ENCODE results near the gene APOBEC3G. TPM values are rescaled to one million over a fixed set of nuclear protein-coding genes. Genes with fewer than 3 reads are reported as not detected.

APOBEC3G gene
- total and polyA plus RNA-seq, 2 experiments from 2014 or later = 1.3 to 4.6 TPM

- no peak overlapping the region for H3K4me3 ChIP-seq
- 89% methylated on average over 5 of the region's 5 CpGs for WGBS (ENCODE audit: low lambda C conversion rate, missing lambda C conversion rate)
- no peaks in the 10 kb centered on the region for H3K9me3 ChIP-seq (ENCODE audit: low read depth)
- no peak for TF ChIP-seq EZH2 (IDR thresholded peaks at IDR 0.05; ENCODE audit: borderline replicate concordance)
- TF ChIP-seq EZH2phosphoT487 (IDR thresholded peaks at IDR 0.05; ENCODE audit: low read depth, severe bottlenecking, unreplicated experiment) = no peak
- TF ChIP-seq, protein P1, sequence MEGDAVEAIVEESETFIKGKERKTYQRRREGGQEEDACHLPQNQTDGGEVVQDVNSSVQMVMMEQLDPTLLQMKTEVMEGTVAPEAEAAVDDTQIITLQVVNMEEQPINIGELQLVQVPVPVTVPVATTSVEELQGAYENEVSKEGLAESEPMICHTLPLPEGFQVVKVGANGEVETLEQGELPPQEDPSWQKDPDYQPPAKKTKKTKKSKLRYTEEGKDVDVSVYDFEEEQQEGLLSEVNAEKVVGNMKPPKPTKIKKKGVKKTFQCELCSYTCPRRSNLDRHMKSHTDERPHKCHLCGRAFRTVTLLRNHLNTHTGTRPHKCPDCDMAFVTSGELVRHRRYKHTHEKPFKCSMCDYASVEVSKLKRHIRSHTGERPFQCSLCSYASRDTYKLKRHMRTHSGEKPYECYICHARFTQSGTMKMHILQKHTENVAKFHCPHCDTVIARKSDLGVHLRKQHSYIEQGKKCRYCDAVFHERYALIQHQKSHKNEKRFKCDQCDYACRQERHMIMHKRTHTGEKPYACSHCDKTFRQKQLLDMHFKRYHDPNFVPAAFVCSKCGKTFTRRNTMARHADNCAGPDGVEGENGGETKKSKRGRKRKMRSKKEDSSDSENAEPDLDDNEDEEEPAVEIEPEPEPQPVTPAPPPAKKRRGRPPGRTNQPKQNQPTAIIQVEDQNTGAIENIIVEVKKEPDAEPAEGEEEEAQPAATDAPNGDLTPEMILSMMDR (IDR thresholded peaks at IDR 0.05; ENCODE audit: poor library complexity) = no peak
- no peak overlapping the region for H3K27ac ChIP-seq
- H2AFZ ChIP-seq = no peak overlapping the region
- no peaks in the 10 kb centered on the region for H4K20me1 ChIP-seq (ENCODE audit: insufficient read depth, poor library complexity, severe bottlenecking)
- H3K79me2 ChIP-seq = no peaks in the 10 kb centered on the region
- H3K4me1 ChIP-seq (ENCODE audit: insufficient read depth) = no peaks in the 10 kb centered on the region
- H3K9me2 ChIP-seq (replicated peaks; ENCODE audit: insufficient read depth) = no peaks in the 10 kb centered on the region
- no peaks in the 10 kb centered on the region for H3K27me3 ChIP-seq
- H3K4me2 ChIP-seq = no peak overlapping the region
- no peaks in the 10 kb centered on the region for H3K36me3 ChIP-seq (replicated peaks; ENCODE audit: insufficient read depth, low read depth)
- no peak for DNase-seq (ENCODE audit: low spot score)
Observed at GRCh38 chr22:39088685-39089032, 11.6 kb downstream of the APOBEC3G start.

- no peaks in the 10 kb centered on the region for H3K9me3 ChIP-seq (ENCODE audit: low read depth)
- H2AFZ ChIP-seq = no peak overlapping the region
- H3K4me1 ChIP-seq (ENCODE audit: insufficient read depth) = no peaks in the 10 kb centered on the region
- no peak overlapping the region for H3K4me3 ChIP-seq
- no peak for DNase-seq (ENCODE audit: low spot score)
- TF ChIP-seq, protein P1 (IDR thresholded peaks at IDR 0.05; ENCODE audit: poor library complexity) = no peak
- TF ChIP-seq EZH2 (IDR thresholded peaks at IDR 0.05; ENCODE audit: borderline replicate concordance) (no peak), EZH2phosphoT487 (IDR thresholded peaks at IDR 0.05; ENCODE audit: low read depth, severe bottlenecking, unreplicated experiment) (no peak)
- no peak overlapping the region for H3K27ac ChIP-seq
- H3K36me3 ChIP-seq (replicated peaks; ENCODE audit: insufficient read depth, low read depth) = no peaks in the 10 kb centered on the region
- WGBS (ENCODE audit: low lambda C conversion rate, missing lambda C conversion rate) = 84% methylated on average over 6 of the region's 6 CpGs
- no peaks in the 10 kb centered on the region for H3K9me2 ChIP-seq (replicated peaks; ENCODE audit: insufficient read depth)
- no peak overlapping the region for H3K4me2 ChIP-seq
- H3K79me2 ChIP-seq = no peaks in the 10 kb centered on the region
- H3K27me3 ChIP-seq = no peaks in the 10 kb centered on the region
- no peaks in the 10 kb centered on the region for H4K20me1 ChIP-seq (ENCODE audit: insufficient read depth, poor library complexity, severe bottlenecking)
Observed at GRCh38 chr22:39089928-39090327, 12.9 kb downstream of the APOBEC3G start.

- Histone ChIP-seq H3K27me3 (no peaks in the 10 kb centered on the region), H3K36me3 (replicated peaks; ENCODE audit: insufficient read depth, low read depth) (no peaks in the 10 kb centered on the region), H4K20me1 (ENCODE audit: insufficient read depth, poor library complexity, severe bottlenecking) (no peaks in the 10 kb centered on the region), H3K4me3 (no peak overlapping the region), H3K9me2 (replicated peaks; ENCODE audit: insufficient read depth) (no peaks in the 10 kb centered on the region), H3K79me2 (no peaks in the 10 kb centered on the region), H3K9me3 (ENCODE audit: low read depth) (no peaks in the 10 kb centered on the region), H3K4me1 (ENCODE audit: insufficient read depth) (no peaks in the 10 kb centered on the region), H3K4me2 (no peak overlapping the region), H2AFZ (no peak overlapping the region), H3K27ac (no peak overlapping the region)
- TF ChIP-seq, protein P1 (IDR thresholded peaks at IDR 0.05; ENCODE audit: poor library complexity) = no peak
- TF ChIP-seq EZH2 (IDR thresholded peaks at IDR 0.05; ENCODE audit: borderline replicate concordance) (no peak), EZH2phosphoT487 (IDR thresholded peaks at IDR 0.05; ENCODE audit: low read depth, severe bottlenecking, unreplicated experiment) (no peak)
- no peak for DNase-seq (ENCODE audit: low spot score)
- 86% methylated on average over 13 of the region's 15 CpGs for WGBS (ENCODE audit: low lambda C conversion rate, missing lambda C conversion rate)
Observed at GRCh38 chr22:39090426-39091064, 13.5 kb downstream of the APOBEC3G start.
